ENCODE results near the gene FAM89B. TPM values are rescaled to one million over a fixed set of nuclear protein-coding genes. Genes with fewer than 3 reads are reported as not detected.

Gene FAM89B
- total and polyA plus RNA-seq, 2 donors (not counting 1 experiment from before 2014, with no cell fraction given): 30.4 to 50.2 TPM

DNA sequence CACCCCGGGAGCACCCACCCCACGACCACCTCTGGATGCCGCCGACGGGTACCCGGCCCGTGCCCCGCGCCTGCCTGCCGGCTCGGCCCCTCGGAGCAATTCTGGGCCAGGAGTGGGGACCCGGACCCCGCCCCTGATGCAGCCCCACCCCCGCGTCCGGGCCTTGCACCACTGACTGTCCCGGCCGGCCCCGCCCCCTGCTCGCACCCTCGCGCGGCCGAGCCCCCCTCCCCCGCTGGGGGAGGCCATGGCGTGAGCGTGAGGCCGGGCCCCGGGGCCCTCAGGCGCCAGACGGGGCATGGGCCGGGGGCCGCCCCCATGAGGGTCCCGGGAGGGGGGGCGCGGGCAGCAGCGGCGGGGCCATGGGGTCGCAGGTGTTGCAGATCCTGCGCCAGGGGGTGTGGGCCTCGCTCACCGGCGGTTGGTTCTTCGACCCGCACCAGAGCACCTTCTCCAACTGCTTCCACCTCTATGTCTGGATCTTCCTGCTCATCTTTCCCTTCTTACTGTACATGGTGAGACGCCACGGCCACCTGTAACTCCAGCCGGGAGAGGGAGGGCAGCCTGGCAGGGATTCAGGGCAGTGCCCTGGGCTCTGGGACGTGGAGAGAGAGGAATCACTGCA is 43.7 kb downstream of the FAM89B start:
- H3K9me3 ChIP-seq (ENCODE audit: control extremely low read depth in 1 of 3, control insufficient read depth in 2 of 3, insufficient read depth in 1 of 3, low read length in 2 of 3): no peaks in the 10 kb centered on the region
- Mint-ChIP-seq H3K4me1 (peaks cover 44% of the 10 kb centered on the region), H3K9me3 (ENCODE audit: insufficient read depth) (no peaks in the 10 kb centered on the region), H3K27me3 (no peaks in the 10 kb centered on the region), H3K4me3 (peak overlapping the region; percentile 98), H3K27ac (peak overlapping the region; percentile 97)
- CTCF ChIA-PET: interaction anchor here (0.6 to 3.8 kb wide), 11 partner anchors 10 to 442 kb away, joined by 3 to 21 read pairs (median 7); partner anchors contain the start of genes CCDC85B, EHBP1L1, FIBP and MUS81
- H3K4me2 ChIP-seq (replicated peaks; ENCODE audit: low read depth, low read length, poor library complexity, severe bottlenecking): peak overlapping the region; percentile 84
- DNase-seq: no peak
- TF ChIP-seq, protein P1, sequence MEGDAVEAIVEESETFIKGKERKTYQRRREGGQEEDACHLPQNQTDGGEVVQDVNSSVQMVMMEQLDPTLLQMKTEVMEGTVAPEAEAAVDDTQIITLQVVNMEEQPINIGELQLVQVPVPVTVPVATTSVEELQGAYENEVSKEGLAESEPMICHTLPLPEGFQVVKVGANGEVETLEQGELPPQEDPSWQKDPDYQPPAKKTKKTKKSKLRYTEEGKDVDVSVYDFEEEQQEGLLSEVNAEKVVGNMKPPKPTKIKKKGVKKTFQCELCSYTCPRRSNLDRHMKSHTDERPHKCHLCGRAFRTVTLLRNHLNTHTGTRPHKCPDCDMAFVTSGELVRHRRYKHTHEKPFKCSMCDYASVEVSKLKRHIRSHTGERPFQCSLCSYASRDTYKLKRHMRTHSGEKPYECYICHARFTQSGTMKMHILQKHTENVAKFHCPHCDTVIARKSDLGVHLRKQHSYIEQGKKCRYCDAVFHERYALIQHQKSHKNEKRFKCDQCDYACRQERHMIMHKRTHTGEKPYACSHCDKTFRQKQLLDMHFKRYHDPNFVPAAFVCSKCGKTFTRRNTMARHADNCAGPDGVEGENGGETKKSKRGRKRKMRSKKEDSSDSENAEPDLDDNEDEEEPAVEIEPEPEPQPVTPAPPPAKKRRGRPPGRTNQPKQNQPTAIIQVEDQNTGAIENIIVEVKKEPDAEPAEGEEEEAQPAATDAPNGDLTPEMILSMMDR (IDR thresholded peaks at IDR 0.05): no peak
- TF ChIP-seq EZH2 (IDR thresholded peaks at IDR 0.05; ENCODE audit: borderline replicate concordance, insufficient read depth, low read depth, low read length, poor library complexity, severe bottlenecking): no peak
- peaks cover 33 to 40% of the 10 kb centered on the region in 2 donors for H3K4me1 ChIP-seq (ENCODE audit: control insufficient read depth in 2 of 2, insufficient read depth in 2 of 2, low read length in 2 of 2)
- under 1% methylated on average over 44 of the region's 50 CpGs for WGBS (ENCODE audit: insufficient coverage)
- POLR2A ChIA-PET: interaction anchor here (0.6 to 3.9 kb wide), 12 partner anchors 10 to 274 kb away, joined by 3 to 28 read pairs (median 6); partner anchors contain the start of genes CCDC85B, FAM89B and RELA
- intact Hi-C loops (cut with micrococcal nuclease): loop anchor here (1.0 to 10.0 kb wide), 15 partner anchors 22 to 501 kb away; partner anchors contain the start of genes BANF1, CFL1, EIF1AD and KAT5
- peaks cover 59% of the 10 kb centered on the region for H4K20me1 ChIP-seq (ENCODE audit: control insufficient read depth, insufficient read depth, low read length, poor library complexity, severe bottlenecking)
- ATAC-seq (ENCODE audit: low read depth): no peak
- H2AFZ ChIP-seq (ENCODE audit: insufficient read depth, low read depth, low read length, poor library complexity, severe bottlenecking): peak overlapping the region; percentile 69
- peak overlapping the region; percentile 92 for H3K9ac ChIP-seq (ENCODE audit: low read length)
- H3K27me3 ChIP-seq (replicated peaks in 1 of 4; ENCODE audit: control extremely low read depth in 1 of 4, control insufficient read depth in 3 of 4, insufficient read depth in 4 of 4, low read length in 3 of 4): no peaks in the 10 kb centered on the region
- H3K4me3 ChIP-seq (ENCODE audit: control extremely low read depth in 1 of 5, extremely low read depth in 1 of 5, insufficient read depth in 1 of 5, low read depth in 2 of 5, low read length in 4 of 5): peak overlapping the region; percentile 43 to 92 (median 88)
- H3K79me2 ChIP-seq (ENCODE audit: control insufficient read depth, insufficient read depth, low read length): peaks cover 85% of the 10 kb centered on the region
- peak overlapping the region; percentile 85 to 89 for H3K27ac ChIP-seq (ENCODE audit: low read length in 2 of 2)
- peaks cover 0 to 52% of the 10 kb centered on the region in 2 experiments for H3K36me3 ChIP-seq (replicated peaks in 1 of 2; ENCODE audit: control extremely low read depth in 1 of 2, control insufficient read depth in 1 of 2, extremely low read depth in 1 of 2, insufficient read depth in 2 of 2, low read length in 1 of 2)

DNA sequence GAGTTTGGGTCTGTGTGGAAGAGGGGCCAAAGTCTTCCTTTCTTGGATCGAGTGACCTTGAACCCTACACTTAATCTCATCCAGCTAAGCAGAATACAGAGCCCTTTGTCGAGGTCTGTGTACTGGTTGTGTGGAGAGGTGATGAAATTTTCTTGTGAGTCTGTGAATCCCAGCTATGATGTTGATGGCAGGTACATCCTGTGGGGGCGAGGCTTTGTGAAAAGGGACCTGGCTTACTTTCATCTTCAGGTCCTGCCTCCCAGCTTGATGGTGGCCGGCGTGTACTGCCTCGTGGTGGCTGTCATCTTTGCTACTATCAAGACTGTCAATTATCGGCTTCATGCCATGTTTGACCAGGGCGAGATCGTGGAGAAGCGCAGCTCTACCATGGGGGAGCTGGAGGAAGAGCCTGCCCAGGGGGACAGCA is 44.2 kb downstream of the FAM89B start:
- no peak overlapping the region for H2AFZ ChIP-seq (ENCODE audit: insufficient read depth, low read depth, low read length, poor library complexity, severe bottlenecking)
- POLR2A ChIA-PET: interaction anchor here (0.6 to 1.1 kb wide), 3 partner anchors 22 to 95 kb away, joined by 3 to 5 read pairs (median 3); no protein-coding TSS in a partner anchor
- H3K9me3 ChIP-seq (ENCODE audit: control extremely low read depth in 1 of 3, control insufficient read depth in 2 of 3, insufficient read depth in 1 of 3, low read length in 2 of 3): no peaks in the 10 kb centered on the region
- Mint-ChIP-seq H3K4me3 (peak overlapping the region; percentile 94), H3K27me3 (no peaks in the 10 kb centered on the region), H3K4me1 (peaks cover 39% of the 10 kb centered on the region), H3K9me3 (ENCODE audit: insufficient read depth) (no peaks in the 10 kb centered on the region), H3K27ac (peak overlapping the region; percentile 94)
- 79% methylated on average over 9 of the region's 10 CpGs for WGBS (ENCODE audit: insufficient coverage)
- peaks cover 54% of the 10 kb centered on the region for H4K20me1 ChIP-seq (ENCODE audit: control insufficient read depth, insufficient read depth, low read length, poor library complexity, severe bottlenecking)
- peak overlapping the region; percentile 92 for H3K9ac ChIP-seq (ENCODE audit: low read length)
- no peak for DNase-seq
- peak overlapping the region; percentile 48 to 89 for H3K27ac ChIP-seq (ENCODE audit: low read length in 2 of 2)
- H3K4me2 ChIP-seq (replicated peaks; ENCODE audit: low read depth, low read length, poor library complexity, severe bottlenecking): peak overlapping the region; percentile 84
- no peak for ATAC-seq (ENCODE audit: low read depth)
- TF ChIP-seq, protein P1 (IDR thresholded peaks at IDR 0.05): no peak
- TF ChIP-seq EZH2 (IDR thresholded peaks at IDR 0.05; ENCODE audit: borderline replicate concordance, insufficient read depth, low read depth, low read length, poor library complexity, severe bottlenecking): no peak
- peaks cover 27 to 35% of the 10 kb centered on the region in 2 donors for H3K4me1 ChIP-seq (ENCODE audit: control insufficient read depth in 2 of 2, insufficient read depth in 2 of 2, low read length in 2 of 2)
- no peaks in the 10 kb centered on the region for H3K27me3 ChIP-seq (replicated peaks in 1 of 4; ENCODE audit: control extremely low read depth in 1 of 4, control insufficient read depth in 3 of 4, insufficient read depth in 4 of 4, low read length in 3 of 4)
- CTCF ChIA-PET: interaction anchor here (0.6 to 1.5 kb wide), 3 partner anchors 10 to 443 kb away, joined by 3 to 8 read pairs (median 3); no protein-coding TSS in a partner anchor
- intact Hi-C loops (cut with micrococcal nuclease): loop anchor here (5.0 to 10.0 kb wide), 2 partner anchors 484 to 502 kb away; partner anchors contain the start of genes SYVN1, TM7SF2 and ZNHIT2
- peak overlapping the region; percentile 37 to 92 (median 88) for H3K4me3 ChIP-seq (ENCODE audit: control extremely low read depth in 1 of 5, extremely low read depth in 1 of 5, insufficient read depth in 1 of 5, low read depth in 2 of 5, low read length in 4 of 5)
- peaks cover 81% of the 10 kb centered on the region for H3K79me2 ChIP-seq (ENCODE audit: control insufficient read depth, insufficient read depth, low read length)
- peaks cover 0 to 53% of the 10 kb centered on the region in 2 experiments for H3K36me3 ChIP-seq (replicated peaks in 1 of 2; ENCODE audit: control extremely low read depth in 1 of 2, control insufficient read depth in 1 of 2, extremely low read depth in 1 of 2, insufficient read depth in 2 of 2, low read length in 1 of 2)
